Temporal lobe (tissue), 1 donor: ENCODE measurements around the gene HERPUD1. TPM values are rescaled to one million over a fixed set of nuclear protein-coding genes. Genes with fewer than 3 reads are reported as not detected.

Experiments used
- total RNA-seq: library from RNA; depleted of rRNA; stranded (reverse); fragments of >200 nt; gene quantifications from one replicate; pipeline ENCODE4 v1.2.3, GENCODE V29; 2014

HERPUD1 gene
- total RNA-seq, 1 donor from 2014 or later: 52.6 TPM

Other genes with a start within 250 kb of the HERPUD1 start
- 9.6 TPM for gene MT1X, start 249.7 kb upstream of the HERPUD1 start, total RNA-seq
- 142 TPM for gene NUP93, start 202.0 kb upstream of the HERPUD1 start, total RNA-seq
- gene SLC12A3, start 66.9 kb upstream of the HERPUD1 start, total RNA-seq: not detected
- 0.74 TPM for gene CETP, start 29.8 kb downstream of the HERPUD1 start, total RNA-seq
- gene NLRC5, start 57.4 kb downstream of the HERPUD1 start, total RNA-seq: 1.2 TPM
- 42.5 TPM for gene CPNE2, start 160.4 kb downstream of the HERPUD1 start, total RNA-seq